Osteoblast (primary cell): ENCODE measurements around the gene BSND. TPM values are rescaled to one million over a fixed set of nuclear protein-coding genes. Genes with fewer than 3 reads are reported as not detected.
"Not testable (repeated sequence)": the region's sequence is repeated elsewhere in the genome, so short reads cannot be mapped to it uniquely, and the experiment has no call there.

Source experiments
- DNase-seq: peaks from one replicate; pipeline ENCODE4 v3.0.0; 2011; ENCODE audit warnings: low spot score, mixed read lengths; ENCODE audit not compliant: insufficient read length; ENCODE audit errors: missing footprints
- H2AFZ ChIP-seq: 2 replicates; pipeline ENCODE4 v1.6.0; 2011; ENCODE audit warnings: mild to moderate bottlenecking, low read length
- H3K27ac ChIP-seq: 2 replicates; pipeline ENCODE4 v1.5.1; 2011; ENCODE audit warnings: mild to moderate bottlenecking, low read depth, low read length, moderate library complexity
- H3K27me3 ChIP-seq: 2 replicates; pipeline ENCODE4 v1.6.0; 2012; ENCODE audit warnings: mild to moderate bottlenecking, control low read depth, inconsistent platforms, low read length, moderate library complexity; ENCODE audit not compliant: insufficient read depth
- H3K36me3 ChIP-seq: 2 replicates; pipeline ENCODE4 v1.5.1; 2011; ENCODE audit warnings: mild to moderate bottlenecking, low read length, control low read depth, moderate library complexity; ENCODE audit not compliant: insufficient read depth
- H3K4me1 ChIP-seq: 2 replicates; pipeline ENCODE4 v1.5.1; 2011; ENCODE audit warnings: mild to moderate bottlenecking, low read length, control low read depth, moderate library complexity; ENCODE audit not compliant: insufficient read depth
- H3K4me2 ChIP-seq: 2 replicates; pipeline ENCODE4 v1.6.0; 2011; ENCODE audit warnings: mild to moderate bottlenecking, low read length; ENCODE audit not compliant: insufficient read depth
- H3K4me3 ChIP-seq: fragments of 200-600 bp; sonication (generic); 3 replicates; pipeline ENCODE4 v1.5.1; 2012; ENCODE audit warnings: mild to moderate bottlenecking, low read length, inconsistent platforms; ENCODE audit not compliant: insufficient read depth
- H3K79me2 ChIP-seq: 2 replicates; pipeline ENCODE4 v1.6.0; 2012; ENCODE audit warnings: mild to moderate bottlenecking, low read length, control low read depth, inconsistent platforms; ENCODE audit not compliant: insufficient read depth
- H3K9me3 ChIP-seq: 2 replicates; pipeline ENCODE4 v1.5.1; 2011; ENCODE audit warnings: low read depth, low read length, control low read depth
- H4K20me1 ChIP-seq: 2 replicates; pipeline ENCODE4 v1.6.0; 2012; ENCODE audit warnings: mild to moderate bottlenecking, low read length, control low read depth; ENCODE audit not compliant: insufficient read depth
- CTCF ChIP-seq: IDR thresholded peaks from 2 replicates; pipeline ENCODE4 v1.5.1; 2011; ENCODE audit warnings: mild to moderate bottlenecking, low read depth, low read length, moderate library complexity; ENCODE audit errors: extremely low read depth
- total RNA-seq: library from RNA; depleted of rRNA; stranded (reverse); fragments of >200 nt; gene quantifications from 2 replicates; pipeline ENCODE4 v1.2.3, GENCODE V29; 2012

Gene BSND
- total RNA-seq, 1 donor: not detected

- no peak for DNase-seq
- H3K4me2 ChIP-seq: no peak overlapping the region
- H3K4me3 ChIP-seq: no peak overlapping the region
- no peaks in the 10 kb centered on the region for H4K20me1 ChIP-seq
- H3K27ac ChIP-seq: no peak overlapping the region
- no peaks in the 10 kb centered on the region for H3K36me3 ChIP-seq
- H3K9me3 ChIP-seq: peaks cover 2% of the 10 kb centered on the region
- no peaks in the 10 kb centered on the region for H3K27me3 ChIP-seq
- peaks cover 3% of the 10 kb centered on the region for H3K4me1 ChIP-seq
- H2AFZ ChIP-seq: no peak overlapping the region
- H3K79me2 ChIP-seq: no peaks in the 10 kb centered on the region
- no peak for TF ChIP-seq CTCF
Measured at GRCh38 chr1:54956726-54957125, 42.0 kb upstream of the BSND start.

- H2AFZ ChIP-seq: no peak overlapping the region
- H3K79me2 ChIP-seq: no peaks in the 10 kb centered on the region
- no peak overlapping the region for H3K4me3 ChIP-seq
- H3K4me1 ChIP-seq: no peaks in the 10 kb centered on the region
- H3K9me3 ChIP-seq: peaks cover 2% of the 10 kb centered on the region
- no peak for DNase-seq
- no peak for TF ChIP-seq CTCF
- H3K27ac ChIP-seq: no peak overlapping the region
- no peaks in the 10 kb centered on the region for H4K20me1 ChIP-seq
- H3K27me3 ChIP-seq: no peaks in the 10 kb centered on the region
- no peaks in the 10 kb centered on the region for H3K36me3 ChIP-seq
- H3K4me2 ChIP-seq: no peak overlapping the region
Measured at GRCh38 chr1:54959241-54959640, 39.5 kb upstream of the BSND start.

- Histone ChIP-seq H3K36me3 (no peaks in the 10 kb centered on the region), H2AFZ (no peak overlapping the region), H3K27ac (no peak overlapping the region), H3K9me3 (peaks cover under 1% of the 10 kb centered on the region), H3K79me2 (no peaks in the 10 kb centered on the region), H4K20me1 (no peaks in the 10 kb centered on the region), H3K4me1 (peaks cover 6% of the 10 kb centered on the region), H3K27me3 (no peaks in the 10 kb centered on the region), H3K4me3 (no peak overlapping the region), H3K4me2 (no peak overlapping the region)
- no peak for DNase-seq
- no peak for TF ChIP-seq CTCF
Measured at GRCh38 chr1:54962612-54963395, 35.9 kb upstream of the BSND start.

GRCh38 chr1:54963829-54964228, 34.9 kb upstream of the BSND start:
- not testable (repeated sequence) for H3K4me1 ChIP-seq, H2AFZ ChIP-seq, H3K4me2 ChIP-seq, H3K36me3 ChIP-seq, H4K20me1 ChIP-seq, DNase-seq, H3K9me3 ChIP-seq, H3K27ac ChIP-seq, H3K79me2 ChIP-seq, H3K4me3 ChIP-seq, H3K27me3 ChIP-seq
